Right lobe of liver (tissue), 6 donors: ENCODE measurements around the gene CREB5. TPM values are rescaled to one million over a fixed set of nuclear protein-coding genes. Genes with fewer than 3 reads are reported as not detected.
A peak's percentile ranks its signal among the peaks of the same experiment; 100 is the strongest.

Source experiments
- ATAC-seq, 4 donors: fragments of 200-7000 bp; cut with Tn5 transposase; one replicate each; pipeline ENCODE4 v1.9.1; 2020; ENCODE audit warnings: mild to moderate bottlenecking in 4 of 4, moderate library complexity in 4 of 4
- DNase-seq, 3 donors: peaks; one replicate each; pipeline ENCODE4 v3.0.0-alpha.2; 2020
- H3K27ac ChIP-seq, 3 donors: fragments of 200-600 bp; one replicate each; pipeline ENCODE4 v1.8.0; 2022
- H3K27me3 ChIP-seq, 2 donors: fragments of 200-600 bp; one replicate each; pipeline ENCODE4 v1.8.0; 2022
- H3K36me3 ChIP-seq, 4 donors: fragments of 200-600 bp; sonication (generic) in 1 of 4; one replicate each; pipeline versions ENCODE4 v1.5.1 to v1.8.0; 2017 to 2022; ENCODE audit warnings: control low read depth in 1 of 4
- H3K4me1 ChIP-seq, 4 donors: fragments of 200-600 bp; sonication (generic) in 1 of 4; one replicate each; pipeline versions ENCODE4 v1.5.1 to v1.8.0; 2017 to 2022; ENCODE audit warnings: control low read depth in 1 of 4
- H3K4me3 ChIP-seq, 3 donors: fragments of 200-600 bp; one replicate each; pipeline ENCODE4 v1.8.0; 2022
- H3K9me3 ChIP-seq, 4 donors: fragments of 200-600 bp; sonication (generic) in 1 of 4; one replicate each; pipeline versions ENCODE4 v1.5.1 to v1.8.0; 2017 to 2022; ENCODE audit warnings: control low read depth in 1 of 4
- POLR2A ChIP-seq: fragments of 450-650 bp; IDR thresholded peaks from one replicate; pipeline ENCODE4 v1.6.1; 2017; ENCODE audit warnings: antibody characterized with exemption, mild to moderate bottlenecking
- WGBS: methylation state at CpG from one replicate; pipeline ENCODE4 v1.1.6; 2018; ENCODE audit warnings: low coverage, low lambda C conversion rate; ENCODE audit not compliant: insufficient coverage; ENCODE audit errors: missing lambda C conversion rate; 5-methylcytosine and 5-hydroxymethylcytosine counted together
- intact Hi-C, 2 donors: fragments of 100-400 bp; cut with DNase I; formaldehyde crosslinking; loops; one replicate each; pipeline versions ENCODE4 v1.11.2 to v1.14.1; 2022
- total RNA-seq, 6 experiments: library from RNA; depleted of rRNA in 2 of 6; stranded (reverse); fragments of >200 nt in 2 of 6; fragmentation: NEBNext Ultra II Directional in 3 of 6; extraction: Animal tissue kit (Norgen Biotek cat#: 25700) in 3 of 6; gene quantifications; one replicate each; pipeline versions ENCODE4 v1.1.0 to v1.2.4, GENCODE V29; 2016 to 2023
- TF ChIP-seq, protein P1 (sequence below), 4 donors: fragments of 200-600 bp in 3 of 4; fragments of 450-650 bp in 1 of 4; IDR thresholded peaks; one replicate each; pipeline versions ENCODE4 v1.5.1 to v1.8.0; 2016 to 2022; ENCODE audit warnings: antibody characterized with exemption in 4 of 4, mild to moderate bottlenecking in 2 of 4
- donor health status: DM: no; HTN: yes; CAD: no.
- donor health status: DM: no; HTN: no; CAD: no.
- donor health status: DM: no; HTN: no; CAD: no.
- donor health status: DM: no; HTN: yes; CAD: no.
- donor health status: DM: no; HTN: yes; CAD: no.

The CREB5 gene
- total RNA-seq, 6 experiments from 2014 or later = 0.48 to 6.3 (median 1.4) TPM

DNA sequence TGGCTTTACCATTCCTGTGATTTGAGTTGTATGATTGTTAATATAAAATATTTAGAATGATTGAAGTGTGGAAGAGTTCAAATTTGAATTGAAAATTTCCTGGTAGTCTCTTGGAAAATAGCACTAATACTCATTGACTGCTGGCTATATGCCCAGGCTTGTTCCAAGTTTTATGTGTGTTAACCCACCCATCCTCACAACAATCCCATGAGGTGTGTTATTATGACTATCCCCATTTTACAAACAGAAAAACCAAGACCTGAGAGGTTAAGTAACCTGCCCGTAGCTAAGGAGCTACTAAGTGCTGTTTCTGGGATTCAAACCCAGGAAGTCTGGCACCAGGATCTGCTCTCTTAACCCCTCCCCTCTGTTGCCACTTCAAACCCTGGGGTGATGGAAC is 213.9 kb downstream of the CREB5 start:
- Histone ChIP-seq H3K4me1 (no peaks in the 10 kb centered on the region), H3K27ac (no peak overlapping the region), H3K36me3 (no peaks in the 10 kb centered on the region), H3K4me3 (no peak overlapping the region), H3K27me3 (no peaks in the 10 kb centered on the region), H3K9me3 (no peaks in the 10 kb centered on the region)
- ATAC-seq = no peak
- DNase-seq = no peak
- intact Hi-C loops = no loop called here
- TF ChIP-seq POLR2A = no peak
- TF ChIP-seq, protein P1, sequence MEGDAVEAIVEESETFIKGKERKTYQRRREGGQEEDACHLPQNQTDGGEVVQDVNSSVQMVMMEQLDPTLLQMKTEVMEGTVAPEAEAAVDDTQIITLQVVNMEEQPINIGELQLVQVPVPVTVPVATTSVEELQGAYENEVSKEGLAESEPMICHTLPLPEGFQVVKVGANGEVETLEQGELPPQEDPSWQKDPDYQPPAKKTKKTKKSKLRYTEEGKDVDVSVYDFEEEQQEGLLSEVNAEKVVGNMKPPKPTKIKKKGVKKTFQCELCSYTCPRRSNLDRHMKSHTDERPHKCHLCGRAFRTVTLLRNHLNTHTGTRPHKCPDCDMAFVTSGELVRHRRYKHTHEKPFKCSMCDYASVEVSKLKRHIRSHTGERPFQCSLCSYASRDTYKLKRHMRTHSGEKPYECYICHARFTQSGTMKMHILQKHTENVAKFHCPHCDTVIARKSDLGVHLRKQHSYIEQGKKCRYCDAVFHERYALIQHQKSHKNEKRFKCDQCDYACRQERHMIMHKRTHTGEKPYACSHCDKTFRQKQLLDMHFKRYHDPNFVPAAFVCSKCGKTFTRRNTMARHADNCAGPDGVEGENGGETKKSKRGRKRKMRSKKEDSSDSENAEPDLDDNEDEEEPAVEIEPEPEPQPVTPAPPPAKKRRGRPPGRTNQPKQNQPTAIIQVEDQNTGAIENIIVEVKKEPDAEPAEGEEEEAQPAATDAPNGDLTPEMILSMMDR (IDR thresholded peaks at IDR 0.05) = no peak
- WGBS = 43% methylated on average over 1 of the region's 1 CpG

DNA sequence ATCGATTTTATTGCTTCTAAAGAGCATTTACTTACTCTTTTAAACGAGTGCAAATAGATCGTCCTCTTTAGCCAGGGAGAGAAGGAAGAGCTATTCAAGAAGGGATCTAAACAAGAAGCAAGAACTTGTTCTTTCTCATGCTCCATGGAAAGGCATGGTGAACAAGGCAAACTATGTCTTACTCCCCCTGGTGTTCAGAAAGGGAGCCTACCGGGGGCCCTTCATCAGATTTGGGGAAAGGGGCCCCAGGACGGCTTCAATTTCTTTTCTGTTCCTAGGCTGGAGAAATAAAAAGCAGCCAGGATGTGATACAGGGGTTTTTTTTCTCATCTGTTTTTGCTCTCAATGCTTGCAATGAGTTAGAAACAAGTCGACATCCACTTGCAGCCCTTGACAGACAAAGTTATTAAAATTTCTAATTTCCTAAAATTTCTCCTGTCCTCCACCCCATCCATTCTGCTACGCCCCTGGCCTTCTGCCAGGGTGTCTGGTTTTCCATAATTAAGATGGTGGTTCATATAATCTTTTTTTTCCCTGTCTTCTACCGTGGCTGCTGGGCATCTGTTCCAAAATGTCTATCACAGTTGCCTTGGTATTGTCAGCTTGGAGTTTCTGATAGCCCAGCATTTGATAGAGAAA is 214.4 kb downstream of the CREB5 start:
- DNase-seq (no peak), ATAC-seq (peak; percentile 69 to 76 (median 72))
- intact Hi-C loops = no loop called here
- TF ChIP-seq, protein P1 (IDR thresholded peaks at IDR 0.05) = peak; percentile 59 to 80 (median 70)
- no peak for TF ChIP-seq POLR2A
- Histone ChIP-seq H3K27me3 (no peaks in the 10 kb centered on the region), H3K27ac (no peak overlapping the region), H3K4me1 (no peaks in the 10 kb centered on the region), H3K4me3 (no peak overlapping the region), H3K36me3 (no peaks in the 10 kb centered on the region), H3K9me3 (no peaks in the 10 kb centered on the region)
- 22% methylated on average over 8 of the region's 8 CpGs for WGBS

DNA sequence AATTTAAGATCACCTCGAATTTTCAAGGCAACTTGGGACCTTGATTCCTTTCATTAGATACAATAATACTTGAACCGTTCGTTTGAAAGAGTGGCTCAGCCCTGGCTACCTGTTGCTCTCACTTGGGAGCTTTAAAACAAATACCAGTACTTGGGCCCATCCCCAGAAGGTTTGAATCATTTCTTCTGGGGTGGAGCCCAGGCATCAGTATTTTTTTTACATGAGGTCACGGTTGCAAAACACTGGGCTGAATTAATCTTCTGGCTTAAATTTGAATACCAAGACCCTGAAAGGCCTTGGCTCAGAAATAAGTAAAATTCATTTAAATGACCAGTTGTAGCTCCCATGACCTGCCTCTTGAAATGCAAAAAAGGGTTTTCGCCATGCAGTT is 214.9 kb downstream of the CREB5 start:
- no peak overlapping the region for H3K27ac ChIP-seq
- H3K9me3 ChIP-seq = no peaks in the 10 kb centered on the region
- ATAC-seq (no peak), DNase-seq (no peak)
- TF ChIP-seq, protein P1 (IDR thresholded peaks at IDR 0.05) = no peak
- no peak for TF ChIP-seq POLR2A
- no peaks in the 10 kb centered on the region for H3K4me1 ChIP-seq
- no peak overlapping the region for H3K4me3 ChIP-seq
- intact Hi-C loops = no loop called here
- no peaks in the 10 kb centered on the region for H3K36me3 ChIP-seq
- 65% methylated on average over 5 of the region's 5 CpGs for WGBS
- H3K27me3 ChIP-seq = no peaks in the 10 kb centered on the region

DNA sequence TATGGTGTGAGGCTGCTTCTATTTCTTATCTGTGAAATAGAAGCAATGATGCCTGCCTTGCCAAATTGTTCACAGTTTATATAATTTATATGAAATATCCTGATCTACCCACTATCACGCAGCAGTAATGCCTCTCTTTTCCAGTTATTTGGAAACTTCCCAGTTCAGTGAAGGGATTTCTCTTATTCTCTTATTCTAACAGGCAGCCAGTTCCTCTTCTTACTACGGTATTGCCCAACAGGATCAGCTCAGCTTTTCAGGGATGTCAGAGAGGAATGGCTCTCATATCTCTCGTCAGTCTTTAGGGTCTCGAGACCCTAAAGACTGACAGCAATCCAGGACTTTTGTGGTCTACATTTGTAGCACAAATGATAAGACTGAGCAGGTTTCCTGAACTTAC is 215.6 kb downstream of the CREB5 start:
- no peaks in the 10 kb centered on the region for H3K36me3 ChIP-seq
- TF ChIP-seq POLR2A = no peak
- TF ChIP-seq, protein P1 (IDR thresholded peaks at IDR 0.05) = no peak
- H3K27me3 ChIP-seq = no peaks in the 10 kb centered on the region
- H3K4me1 ChIP-seq = no peaks in the 10 kb centered on the region
- ATAC-seq (no peak), DNase-seq (no peak)
- 32% methylated on average over 4 of the region's 4 CpGs for WGBS
- H3K27ac ChIP-seq = no peak overlapping the region
- H3K9me3 ChIP-seq = no peaks in the 10 kb centered on the region
- intact Hi-C loops = no loop called here
- no peak overlapping the region for H3K4me3 ChIP-seq
